Gastroesophageal sphincter (tissue), 4 donors: Measurements from ENCODE around the gene UGT1A10. TPM values are rescaled to one million over a fixed set of nuclear protein-coding genes. Genes with fewer than 3 reads are reported as not detected.

Source experiments
- ATAC-seq: fragments of 150-250 bp; one replicate; pipeline ENCODE4 v1.9.1; 2016; ENCODE audit warnings: mild to moderate bottlenecking, moderate library complexity
- H3K27ac ChIP-seq, 4 donors: fragments of 200-600 bp; sonication (generic) in 3 of 4; 1 replicate in 3 of 4; 2 replicates in 1 of 4; pipeline ENCODE4 v1.5.1; 2016 to 2019
- H3K27me3 ChIP-seq: fragments of 200-600 bp; sonication (generic); one replicate; pipeline ENCODE4 v1.5.1; 2019
- H3K36me3 ChIP-seq, 2 donors: fragments of 200-600 bp; sonication (generic); one replicate each; pipeline ENCODE4 v1.5.1; 2019; ENCODE audit warnings: control low read depth in 1 of 2
- H3K4me1 ChIP-seq, 3 donors: fragments of 200-600 bp; sonication (generic); 1 replicate in 2 of 3; 2 replicates in 1 of 3; pipeline ENCODE4 v1.5.1; 2016 to 2019; ENCODE audit warnings: control low read depth in 2 of 3
- H3K4me3 ChIP-seq, 2 donors: fragments of 200-600 bp; sonication (generic); one replicate each; pipeline ENCODE4 v1.5.1; 2019; ENCODE audit warnings: mild to moderate bottlenecking in 1 of 2, moderate library complexity in 1 of 2
- H3K9me3 ChIP-seq, 3 donors: fragments of 200-600 bp; sonication (generic); one replicate each; pipeline ENCODE4 v1.5.1; 2017 to 2019; ENCODE audit warnings: control low read depth in 2 of 3
- CTCF ChIP-seq, 4 experiments: fragments of 200-600 bp in 2 of 4; fragments of 450-650 bp in 2 of 4; sonication (generic) in 1 of 4; IDR thresholded peaks; one replicate each; pipeline ENCODE4 v1.5.1; 2017 to 2019; ENCODE audit warnings: antibody characterized with exemption in 4 of 4, mild to moderate bottlenecking in 2 of 4, moderate library complexity in 2 of 4
- EP300 ChIP-seq: sonication (generic); formaldehyde crosslinking; IDR thresholded peaks from one replicate; pipeline ENCODE4 v1.6.1; 2017; ENCODE audit warnings: antibody characterized with exemption, mild to moderate bottlenecking
- POLR2A ChIP-seq, 2 donors: fragments of 450-650 bp; IDR thresholded peaks; one replicate each; pipeline ENCODE4 v1.6.1; 2017; ENCODE audit warnings: antibody characterized with exemption in 2 of 2, mild to moderate bottlenecking in 2 of 2, moderate library complexity in 1 of 2
- POLR2AphosphoS5 ChIP-seq: sonication (generic); formaldehyde crosslinking; IDR thresholded peaks from one replicate; pipeline ENCODE4 v1.6.1; 2017; ENCODE audit warnings: antibody characterized with exemption
- WGBS, 2 donors: methylation state at CpG; one replicate each; pipeline ENCODE4 v1.1.5; 2018; ENCODE audit warnings: low coverage in 1 of 2; 5-methylcytosine and 5-hydroxymethylcytosine counted together
- total RNA-seq, 4 donors: library from RNA; depleted of rRNA; stranded (reverse); fragments of >200 nt; gene quantifications; one replicate each; pipeline ENCODE4 v1.1.0, GENCODE V29; 2016

Gene UGT1A10
- total RNA-seq, 4 donors from 2014 or later, result 0.16 to 1.0 TPM; not detected in 2

GRCh38 chr2:233819884-233820773 is 183.9 kb downstream of the UGT1A10 start:
- peaks cover 0 to 7% (median 0%) of the 10 kb centered on the region in 3 donors for H3K9me3 ChIP-seq
- ATAC-seq, result no peak
- TF ChIP-seq POLR2A (IDR thresholded peaks at IDR 0.05) (no peak), CTCF (IDR thresholded peaks at IDR 0.05) (no peak), POLR2AphosphoS5 (no peak), EP300 (no peak)
- no peak overlapping the region for H3K27ac ChIP-seq
- no peaks in the 10 kb centered on the region for H3K36me3 ChIP-seq
- H3K27me3 ChIP-seq, result peaks cover 6% of the 10 kb centered on the region
- 18 to 60% methylated on average over 1 to 2 of the region's 18 CpGs for WGBS, 2 donors
- H3K4me3 ChIP-seq, result no peak overlapping the region
- no peaks in the 10 kb centered on the region for H3K4me1 ChIP-seq

- 75 to 78% methylated on average over 5 of the region's 6 CpGs for WGBS, 2 donors
Observed at GRCh38 chr2:233820774-233821105, 184.5 kb downstream of the UGT1A10 start.

GRCh38 chr2:233821196-233821595 is 184.9 kb downstream of the UGT1A10 start:
- Histone ChIP-seq H3K36me3 (no peaks in the 10 kb centered on the region), H3K27me3 (peaks cover 6% of the 10 kb centered on the region), H3K4me3 (no peak overlapping the region), H3K9me3 (peaks cover 0 to 10% (median 0%) of the 10 kb centered on the region in 3 donors), H3K4me1 (no peaks in the 10 kb centered on the region), H3K27ac (no peak overlapping the region)
- WGBS, 2 donors, result 80 to 85% methylated on average over 2 to 3 of the region's 3 CpGs
- TF ChIP-seq POLR2A (IDR thresholded peaks at IDR 0.05) (no peak), CTCF (IDR thresholded peaks at IDR 0.05) (no peak), POLR2AphosphoS5 (no peak), EP300 (no peak)
- no peak for ATAC-seq

More at GRCh38 chr2:233820774-233821105, 184.5 kb downstream of the UGT1A10 start:
- no peaks in the 10 kb centered on the region for H3K36me3 ChIP-seq
- H3K9me3 ChIP-seq, result peaks cover 0 to 7% (median 0%) of the 10 kb centered on the region in 3 donors
- no peak for ATAC-seq
- H3K27me3 ChIP-seq, result peaks cover 6% of the 10 kb centered on the region
- TF ChIP-seq POLR2A (IDR thresholded peaks at IDR 0.05), result no peak
- TF ChIP-seq CTCF (IDR thresholded peaks at IDR 0.05), result no peak
- no peak for TF ChIP-seq EP300
- TF ChIP-seq POLR2AphosphoS5, result no peak
- H3K4me3 ChIP-seq, result no peak overlapping the region
- H3K4me1 ChIP-seq, result no peaks in the 10 kb centered on the region
- no peak overlapping the region for H3K27ac ChIP-seq

- no peak for ATAC-seq
- TF ChIP-seq EP300 (no peak), POLR2A (IDR thresholded peaks at IDR 0.05) (no peak), POLR2AphosphoS5 (no peak), CTCF (IDR thresholded peaks at IDR 0.05) (no peak)
- Histone ChIP-seq H3K9me3 (peaks cover 0 to 7% (median 0%) of the 10 kb centered on the region in 3 donors), H3K4me3 (no peak overlapping the region), H3K36me3 (no peaks in the 10 kb centered on the region), H3K4me1 (no peaks in the 10 kb centered on the region), H3K27me3 (peaks cover 6% of the 10 kb centered on the region), H3K27ac (no peak overlapping the region)
- 93% methylated on average over 3 of the region's 8 CpGs; no CpG with 5 or more reads in 1 of the 2 donors for WGBS, 2 donors
Observed at GRCh38 chr2:233821709-233822100, 185.5 kb downstream of the UGT1A10 start.
